ENCODE results near the gene TRMT1.

DNA sequence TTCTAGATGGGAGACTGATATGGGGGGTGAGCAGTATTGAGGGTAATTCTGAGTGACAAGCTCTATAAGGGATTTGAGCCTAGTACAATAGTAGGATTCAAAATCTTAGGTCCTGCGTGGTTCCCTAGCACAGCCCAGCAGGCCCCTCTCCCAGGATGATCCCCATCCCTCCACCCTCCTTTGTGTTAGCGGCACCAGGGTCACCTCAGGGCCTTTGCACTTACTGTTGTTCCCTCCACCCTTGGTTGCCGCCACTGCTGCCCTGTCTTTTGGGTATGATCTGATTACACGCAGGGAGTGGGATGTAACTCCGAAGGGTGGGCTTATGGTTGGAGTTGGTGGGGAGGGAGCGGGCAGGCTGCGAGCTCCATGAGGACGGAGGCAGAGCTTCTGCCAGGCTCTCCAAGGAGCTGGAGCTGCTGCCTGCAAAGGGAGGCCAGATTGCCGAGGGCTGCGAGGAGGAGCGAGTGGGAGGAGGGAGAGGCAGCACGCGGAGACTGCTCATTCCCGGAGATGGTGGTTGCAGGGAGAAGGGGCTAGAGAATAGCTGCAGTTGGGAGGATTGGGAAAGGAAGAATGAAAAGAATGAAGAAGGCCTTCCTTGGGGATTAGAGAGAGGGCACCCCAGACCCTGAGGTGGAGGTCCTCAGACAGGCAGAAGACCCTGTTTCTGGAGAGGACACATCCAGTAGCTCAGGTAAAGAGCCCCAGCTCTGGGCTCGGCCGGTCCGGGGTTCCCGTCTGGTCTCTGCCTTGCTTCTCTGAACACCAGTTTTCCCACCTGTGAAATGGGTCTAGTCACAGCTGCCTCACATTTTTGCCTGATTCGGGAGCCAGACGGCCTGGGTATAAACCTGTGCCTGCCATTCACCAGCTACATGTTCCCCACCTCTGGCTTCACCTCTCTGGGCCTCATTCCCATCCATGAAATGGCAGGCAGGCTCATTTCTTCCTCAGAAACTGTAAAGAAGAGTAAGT, 6.7 kb upstream of the TRMT1 start:
- TF ChIP-seq ZNF396 (CRISPR knock-in tag; IDR thresholded peaks at IDR 0.05; ENCODE audit: borderline replicate concordance) (no peak), SP1 (CRISPR knock-in tag; conservative IDR thresholded peaks at IDR 0.05) (no peak), TEAD1 (CRISPR knock-in tag; IDR thresholded peaks at IDR 0.05) (no peak)
- TF ChIP-seq, protein P1, sequence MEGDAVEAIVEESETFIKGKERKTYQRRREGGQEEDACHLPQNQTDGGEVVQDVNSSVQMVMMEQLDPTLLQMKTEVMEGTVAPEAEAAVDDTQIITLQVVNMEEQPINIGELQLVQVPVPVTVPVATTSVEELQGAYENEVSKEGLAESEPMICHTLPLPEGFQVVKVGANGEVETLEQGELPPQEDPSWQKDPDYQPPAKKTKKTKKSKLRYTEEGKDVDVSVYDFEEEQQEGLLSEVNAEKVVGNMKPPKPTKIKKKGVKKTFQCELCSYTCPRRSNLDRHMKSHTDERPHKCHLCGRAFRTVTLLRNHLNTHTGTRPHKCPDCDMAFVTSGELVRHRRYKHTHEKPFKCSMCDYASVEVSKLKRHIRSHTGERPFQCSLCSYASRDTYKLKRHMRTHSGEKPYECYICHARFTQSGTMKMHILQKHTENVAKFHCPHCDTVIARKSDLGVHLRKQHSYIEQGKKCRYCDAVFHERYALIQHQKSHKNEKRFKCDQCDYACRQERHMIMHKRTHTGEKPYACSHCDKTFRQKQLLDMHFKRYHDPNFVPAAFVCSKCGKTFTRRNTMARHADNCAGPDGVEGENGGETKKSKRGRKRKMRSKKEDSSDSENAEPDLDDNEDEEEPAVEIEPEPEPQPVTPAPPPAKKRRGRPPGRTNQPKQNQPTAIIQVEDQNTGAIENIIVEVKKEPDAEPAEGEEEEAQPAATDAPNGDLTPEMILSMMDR (IDR thresholded peaks at IDR 0.05): no peak

Measured in WTC11 (cell line).